Retina (tissue), 1 donor: Measurements from ENCODE around the gene ZFHX3.

Experiments
- DNase-seq: peaks from one replicate; pipeline ENCODE4 v3.0.0-alpha.2; 2016

Gene ZFHX3

GRCh38 chr16:72896485-72897118 lies 151.3 kb downstream of the ZFHX3 start:
- peak; percentile 27 for DNase-seq

- DNase-seq, result no peak
These were observed 152.0 kb downstream of the ZFHX3 start for GRCh38 chr16:72895951-72896350.

- DNase-seq, result no peak
These were observed 153.4 kb downstream of the ZFHX3 start for GRCh38 chr16:72894293-72895151.

- no peak for DNase-seq
These were observed 156.4 kb downstream of the ZFHX3 start for GRCh38 chr16:72891291-72892227.

- no peak for DNase-seq
These were observed 157.3 kb downstream of the ZFHX3 start for GRCh38 chr16:72890587-72890986.

GRCh38 chr16:72889616-72890582 lies 158.0 kb downstream of the ZFHX3 start:
- DNase-seq, result no peak

GRCh38 chr16:72887537-72887936 lies 160.4 kb downstream of the ZFHX3 start:
- DNase-seq, result no peak

GRCh38 chr16:72886346-72886974 lies 161.5 kb downstream of the ZFHX3 start:
- peak; percentile 44 for DNase-seq

- DNase-seq, result no peak
These were observed 163.4 kb downstream of the ZFHX3 start for GRCh38 chr16:72884573-72884972.

- DNase-seq, result no peak
These were observed 163.9 kb downstream of the ZFHX3 start for GRCh38 chr16:72884037-72884436.

GRCh38 chr16:72879846-72880245 lies 168.1 kb downstream of the ZFHX3 start:
- DNase-seq, result no peak

GRCh38 chr16:72878301-72879269 lies 169.3 kb downstream of the ZFHX3 start:
- peak; percentile 27 for DNase-seq

GRCh38 chr16:72877374-72878028 lies 170.4 kb downstream of the ZFHX3 start:
- no peak for DNase-seq

GRCh38 chr16:72876981-72877373 lies 171.0 kb downstream of the ZFHX3 start:
- DNase-seq, result no peak

GRCh38 chr16:72876221-72876620 lies 171.7 kb downstream of the ZFHX3 start:
- no peak for DNase-seq

- DNase-seq, result no peak
These were observed 172.5 kb downstream of the ZFHX3 start for GRCh38 chr16:72875291-72876031.

GRCh38 chr16:72873853-72874252 lies 174.1 kb downstream of the ZFHX3 start:
- no peak for DNase-seq

GRCh38 chr16:72873044-72873443 lies 174.9 kb downstream of the ZFHX3 start:
- DNase-seq, result no peak

GRCh38 chr16:72865835-72866234 lies 182.1 kb downstream of the ZFHX3 start:
- DNase-seq, result no peak
